Measurements from ENCODE around the gene TCEANC2.
"Not testable (repeated sequence)": the region's sequence is repeated elsewhere in the genome, so short reads cannot be mapped to it uniquely, and the experiment has no call there.

Gene TCEANC2

GRCh38 chr1:54027848-54028247, 25.6 kb upstream of the TCEANC2 start:
- no peak for DNase-seq

DNA sequence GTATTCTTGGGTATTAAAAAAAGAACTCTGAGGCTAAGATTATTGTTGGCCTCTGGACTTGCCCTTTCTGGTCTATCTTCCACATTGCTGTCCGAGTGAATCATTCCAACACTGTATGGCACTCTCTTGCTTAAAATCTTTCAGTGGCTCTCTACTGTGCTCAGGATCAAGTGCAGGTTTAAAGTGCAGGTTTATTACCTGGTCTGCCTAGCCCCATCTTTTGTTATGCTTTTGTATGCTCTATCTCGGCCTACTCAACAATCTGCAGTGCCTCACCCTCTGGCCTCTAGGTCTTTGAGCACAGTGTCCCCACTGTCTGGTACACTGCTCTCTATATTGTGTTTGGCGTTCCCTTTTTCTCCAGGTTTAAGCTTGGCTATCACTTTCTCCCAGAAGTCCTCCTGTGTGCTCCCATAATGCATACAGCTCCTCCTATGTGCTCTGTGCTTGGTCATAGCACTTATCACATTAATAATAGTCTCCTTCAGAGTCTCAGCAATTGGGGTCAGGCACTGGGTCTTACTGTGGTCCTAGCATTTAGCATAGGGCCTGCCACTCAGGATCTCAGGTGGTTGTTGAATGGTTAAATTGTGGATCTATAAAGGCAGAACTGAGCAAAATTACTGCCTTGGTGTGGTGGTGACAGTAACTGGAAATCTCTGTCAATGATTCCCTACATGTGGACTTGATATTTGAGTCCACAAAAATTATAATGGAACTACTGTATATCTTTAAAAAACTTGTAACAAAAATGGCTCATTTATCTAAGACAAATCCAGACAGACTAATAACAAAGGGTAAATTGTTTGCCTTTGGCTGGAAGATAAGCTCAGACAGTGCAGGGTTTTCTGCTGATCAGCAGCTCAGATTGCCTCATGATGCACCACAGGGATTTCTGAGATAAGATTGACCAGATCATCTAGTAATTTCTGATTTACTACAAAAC, 24.8 kb upstream of the TCEANC2 start:
- no peak for DNase-seq

- no peak for DNase-seq
These were observed 15.9 kb upstream of the TCEANC2 start for GRCh38 chr1:54037476-54037875.

DNA sequence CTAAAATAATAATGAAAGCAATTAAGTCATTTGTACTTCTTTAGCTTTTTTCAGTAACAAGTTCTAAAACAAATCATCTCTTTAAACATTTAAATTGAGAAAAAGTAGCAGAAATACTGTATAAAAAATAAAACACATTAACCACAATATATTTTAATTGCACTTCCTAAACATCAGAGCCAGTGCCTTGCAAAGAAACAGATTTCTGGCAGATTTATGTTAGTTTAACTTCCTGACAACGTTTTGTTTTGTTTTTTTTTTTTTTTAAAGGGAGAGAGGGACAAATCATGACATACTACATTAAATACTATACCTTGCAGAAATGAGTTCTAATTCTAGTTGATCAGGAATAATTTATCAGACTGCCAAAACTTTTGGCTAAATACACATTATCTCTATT, 11.6 kb upstream of the TCEANC2 start:
- no peak for DNase-seq

GRCh38 chr1:54045496-54045895, 7.9 kb upstream of the TCEANC2 start:
- DNase-seq, result no peak

DNA sequence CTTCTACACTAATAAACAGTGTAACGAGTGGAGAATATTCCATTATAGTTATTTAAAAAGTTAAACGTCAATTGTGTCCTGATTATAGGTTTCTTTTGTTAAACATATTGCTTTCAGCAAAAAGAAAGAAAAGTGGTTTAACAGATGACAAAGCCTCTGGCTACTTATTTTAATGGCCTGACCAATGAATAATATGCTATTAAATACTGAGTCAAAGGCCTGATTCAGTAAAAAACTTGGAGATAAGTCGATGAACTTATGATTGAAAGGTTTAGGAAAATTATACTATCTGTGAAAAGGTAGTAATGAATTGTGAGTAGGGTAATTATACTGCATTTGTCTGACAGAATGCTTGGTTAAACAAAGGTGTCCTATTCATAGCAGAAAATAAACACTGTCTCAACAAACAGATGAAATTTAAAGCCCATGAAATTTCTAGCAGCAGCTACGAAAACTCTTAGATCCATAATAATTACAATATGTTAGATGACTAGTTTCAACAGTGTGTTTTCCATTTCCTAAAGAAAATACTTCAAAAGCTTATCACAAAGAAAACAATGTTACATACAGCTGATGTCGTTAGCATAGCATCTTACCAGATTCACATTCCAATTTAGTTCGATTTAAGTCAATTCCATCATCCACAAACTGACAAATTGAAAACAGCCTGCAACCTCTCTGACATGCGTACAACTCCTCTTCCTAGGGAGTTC, 6.6 kb upstream of the TCEANC2 start:
- DNase-seq, result no peak

- DNase-seq, result peak in 2 of 4 experiments; percentile 10 to 13
These were observed 5.8 kb upstream of the TCEANC2 start for GRCh38 chr1:54047384-54048305.

GRCh38 chr1:54050435-54050834, 3.0 kb upstream of the TCEANC2 start:
- DNase-seq, result not testable (repeated sequence)

DNA sequence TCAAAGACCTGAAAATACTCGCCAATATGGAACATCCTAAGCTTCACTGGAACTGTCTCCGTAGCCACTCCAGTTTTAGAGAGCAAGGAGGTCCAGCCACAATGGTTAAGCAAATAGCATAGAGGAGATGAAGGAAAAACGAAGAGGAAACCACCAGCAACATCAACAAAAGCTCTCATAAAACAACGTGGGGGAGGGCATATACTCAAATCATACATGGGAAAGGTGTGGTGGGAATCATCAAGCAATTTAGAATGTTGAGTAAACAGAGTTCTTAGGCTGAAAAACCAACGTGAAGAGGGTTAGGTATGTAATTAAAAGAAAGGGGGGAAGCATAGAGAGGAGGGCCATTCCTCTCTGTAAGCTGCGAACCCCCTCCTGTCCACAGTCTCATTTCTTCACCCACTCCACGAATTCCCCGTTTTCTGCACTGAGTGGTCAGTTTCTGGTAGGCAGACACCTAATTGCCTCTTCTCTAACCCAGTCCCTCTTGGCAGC, 1.4 kb upstream of the TCEANC2 start:
- peak in 1 of 4 experiments; percentile 2 for DNase-seq

DNA sequence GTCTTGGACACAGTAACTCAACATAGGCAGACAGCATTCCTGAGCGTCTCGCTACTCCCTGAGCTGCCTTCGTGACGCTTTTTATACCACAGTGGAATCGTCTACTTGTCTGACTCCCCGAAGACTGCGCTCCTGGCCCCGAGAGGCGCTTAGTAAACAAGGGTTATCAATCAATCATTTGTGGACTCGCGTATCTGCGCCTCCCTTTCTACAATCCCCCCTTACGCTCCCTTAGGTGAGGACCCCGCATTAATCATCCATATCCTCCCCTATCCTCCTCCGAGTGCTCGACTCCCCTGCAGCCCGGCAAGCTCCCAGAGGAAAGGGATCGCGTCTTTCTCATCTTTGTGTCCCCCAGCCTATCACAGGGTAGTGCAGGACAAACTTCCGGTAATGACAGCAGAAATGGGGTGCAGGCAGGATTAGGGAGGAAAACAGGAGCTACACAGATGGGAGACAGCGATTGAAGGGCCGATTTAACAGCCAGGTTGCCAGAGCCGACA, 926 bp upstream of the TCEANC2 start:
- DNase-seq, result peak; percentile 29 to 66 (median 59)

- peak; percentile 14 to 37 (median 32) for DNase-seq
These were observed 483 bp downstream of the TCEANC2 start for GRCh38 chr1:54053745-54054437.

- DNase-seq, result no peak
These were observed 986 bp downstream of the TCEANC2 start for GRCh38 chr1:54054438-54054749.

DNA sequence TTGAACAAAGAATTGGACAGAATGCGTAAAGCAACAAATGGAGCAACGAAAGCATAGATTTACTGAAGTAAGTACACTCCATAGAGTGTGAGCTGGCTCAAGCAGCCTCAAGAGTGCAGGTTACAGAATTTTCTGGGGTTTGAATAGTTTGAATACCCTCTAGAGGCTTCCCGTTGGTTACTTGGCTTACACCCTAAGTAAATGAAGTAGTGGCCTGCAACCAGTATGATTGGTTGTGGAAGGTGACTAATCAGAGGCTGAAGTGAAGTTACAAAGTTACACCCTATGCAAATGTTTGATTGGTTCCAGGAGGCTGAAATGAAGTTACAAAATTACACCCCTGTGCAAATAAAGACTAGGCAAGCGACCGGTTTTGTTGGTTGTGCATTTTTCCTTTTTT, 10.9 kb downstream of the TCEANC2 start:
- DNase-seq, result no peak

- no peak for DNase-seq
These were observed 16.4 kb downstream of the TCEANC2 start for GRCh38 chr1:54069791-54070170.

- DNase-seq, result peak in 3 of 4 experiments; percentile 21 to 78 (median 69)
These were observed 16.9 kb downstream of the TCEANC2 start for GRCh38 chr1:54070171-54070837.

DNA sequence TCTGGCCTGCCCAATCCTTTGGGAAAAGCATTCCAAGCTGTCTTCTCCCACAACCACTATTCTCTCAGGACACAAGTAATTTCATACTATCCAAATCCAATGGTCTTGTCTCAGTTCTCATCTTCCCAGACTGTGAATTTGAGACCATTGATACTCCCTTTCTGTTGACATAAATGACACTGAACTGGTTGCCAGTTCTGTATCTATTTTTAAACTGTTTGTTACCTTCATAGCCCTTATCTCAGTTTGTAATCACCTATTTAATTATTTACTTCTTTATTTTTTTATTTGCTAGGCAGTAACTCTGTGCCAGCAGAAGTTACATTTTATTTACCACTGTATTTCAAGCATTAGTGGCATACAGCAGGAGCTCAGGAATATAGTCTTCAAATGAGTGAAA, 24.0 kb downstream of the TCEANC2 start:
- no peak for DNase-seq

GRCh38 chr1:54080598-54081049, 27.2 kb downstream of the TCEANC2 start:
- no peak for DNase-seq

DNA sequence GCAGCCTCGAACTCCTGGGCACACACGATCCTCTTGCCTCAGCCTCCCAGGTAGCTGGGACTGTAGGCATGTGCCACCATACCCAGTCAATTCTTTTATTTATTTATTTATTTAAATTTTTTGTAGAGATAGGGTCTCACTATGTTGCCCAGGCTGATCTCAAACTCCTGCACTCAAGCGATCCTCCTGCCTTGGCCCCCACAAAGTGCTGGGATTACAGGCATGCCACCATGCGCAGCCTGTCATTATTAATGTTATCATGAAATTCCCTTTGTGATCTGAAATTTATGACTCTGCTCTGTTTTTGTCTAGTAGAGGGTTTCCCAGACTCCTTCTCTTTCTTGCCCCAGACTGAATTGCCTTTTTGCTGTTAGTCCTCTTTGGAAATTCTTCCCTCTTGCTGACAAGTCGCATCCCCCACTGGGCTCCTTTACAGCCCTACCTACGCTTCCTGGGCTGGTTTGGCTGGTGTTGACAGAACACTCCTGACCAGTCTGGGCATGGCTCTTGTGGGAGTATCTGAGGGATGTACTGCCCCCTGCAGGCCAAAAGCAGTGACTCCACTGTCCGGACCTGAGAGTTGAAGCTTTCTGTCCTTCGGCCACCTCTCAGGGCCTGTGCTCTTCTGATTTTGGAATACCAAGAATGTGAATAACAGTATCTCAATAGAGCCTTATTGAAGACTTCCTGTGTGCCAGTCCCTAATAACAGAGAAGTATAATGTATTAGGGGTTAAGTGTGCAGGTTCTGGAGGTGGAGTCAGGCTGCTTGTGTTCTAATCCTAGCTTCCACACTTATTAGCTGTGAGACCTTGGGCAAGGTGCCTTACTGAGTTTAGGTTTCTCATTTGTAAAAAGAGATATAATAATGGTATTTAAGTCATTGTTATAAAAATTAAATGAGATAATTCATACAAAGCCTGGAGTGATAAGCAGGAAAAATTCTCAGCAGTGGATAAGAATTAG, 28.2 kb downstream of the TCEANC2 start:
- peak; percentile 80 to 84 (median 82) for DNase-seq

DNA sequence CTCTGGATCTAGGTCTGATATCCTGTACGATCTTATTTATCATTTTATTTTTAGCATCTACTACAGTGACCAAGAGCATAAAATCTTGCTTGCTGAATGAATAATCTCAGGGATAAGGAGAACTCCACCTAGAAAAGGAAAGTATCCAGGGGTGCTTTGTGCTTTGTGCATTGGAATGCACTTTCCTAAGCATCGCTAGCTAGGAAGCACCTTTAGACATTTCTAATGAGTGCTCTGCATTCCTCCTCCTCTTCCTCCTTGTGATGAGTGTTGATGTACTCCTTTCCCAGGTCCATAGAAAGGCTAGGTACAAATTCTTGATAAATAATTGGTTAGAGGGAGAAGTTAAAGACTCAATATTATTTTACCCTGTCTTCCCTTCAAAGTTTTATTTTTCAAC, 31.4 kb downstream of the TCEANC2 start:
- no peak for DNase-seq

DNA sequence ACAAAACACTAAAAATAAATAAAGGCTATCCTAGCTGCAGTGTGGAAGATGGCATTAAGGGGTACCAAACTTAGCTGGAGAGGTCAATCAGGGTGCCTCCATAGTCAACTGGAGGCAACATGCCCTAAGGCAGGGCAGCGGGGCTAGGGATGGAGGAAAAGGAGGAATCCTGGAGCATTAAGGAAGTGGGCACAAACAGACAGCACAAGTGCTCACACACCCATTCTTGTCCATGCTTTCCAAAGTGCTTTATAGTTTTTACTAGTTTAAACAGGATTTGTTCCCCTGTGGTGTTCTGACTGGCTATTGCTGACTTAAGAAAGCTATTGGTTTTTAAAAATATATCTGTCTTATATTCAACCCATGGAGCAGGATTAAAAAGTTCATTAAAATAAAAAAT, 33.3 kb downstream of the TCEANC2 start:
- DNase-seq, result no peak
